GDM1 (cell line): ENCODE data around the gene ZNF738.

ENCODE experiments used
- DNase-seq: peaks from one replicate; lab custom pipeline; 2025; lab: John Stamatoyannopoulos, UW

Gene ZNF738

DNA sequence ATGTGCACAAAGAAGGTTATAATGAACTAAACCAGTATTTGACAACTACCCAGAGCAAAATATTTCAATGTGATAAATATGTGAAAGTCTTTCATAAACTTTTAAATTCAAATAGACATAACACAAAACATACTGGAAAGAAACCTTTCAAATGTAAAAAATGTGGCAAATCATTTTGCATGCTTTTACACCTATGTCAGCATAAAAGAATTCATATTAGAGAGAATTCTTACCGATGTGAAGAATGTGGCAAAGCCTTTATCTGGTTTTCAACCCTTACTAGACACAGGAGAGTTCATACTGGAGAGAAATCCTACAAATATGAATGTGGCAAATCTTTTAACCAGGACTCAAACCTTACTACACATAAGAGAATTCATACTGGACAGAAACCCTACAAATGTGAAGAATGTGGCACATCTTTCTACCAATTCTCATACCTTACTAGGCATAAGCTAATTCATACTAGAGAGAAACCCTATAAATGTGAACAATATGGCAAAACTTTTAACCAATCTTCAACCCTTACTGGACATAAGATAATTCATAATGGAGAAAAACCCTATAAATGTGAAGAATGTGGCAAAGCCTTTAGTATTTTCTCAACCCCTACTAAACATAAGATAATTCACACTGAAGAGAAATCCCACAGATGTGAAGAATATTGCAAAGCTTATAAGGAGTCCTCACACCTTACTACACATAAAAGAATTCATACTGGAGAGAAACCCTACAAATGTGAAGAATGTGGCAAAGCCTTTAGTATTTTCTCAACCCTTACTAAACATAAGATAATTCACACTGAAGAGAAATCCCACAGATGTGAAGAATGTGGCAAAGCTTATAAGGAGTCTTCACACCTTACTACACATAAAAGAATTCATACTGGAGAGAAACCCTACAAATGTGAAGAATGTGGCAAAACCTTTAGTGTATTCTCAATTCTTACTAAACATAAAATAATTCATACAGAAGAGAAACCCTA lies 64.5 kb downstream of the ZNF738 start:
- DNase-seq: no peak
